Right lobe of liver (tissue), 4 donors: Measurements from ENCODE around the gene ZNF333.

ENCODE experiments used
- POLR2A ChIP-seq: fragments of 450-650 bp; IDR thresholded peaks from one replicate; pipeline ENCODE4 v1.6.1; 2017; ENCODE audit warnings: antibody characterized with exemption, mild to moderate bottlenecking
- TF ChIP-seq, protein P1 (sequence below), 4 donors: fragments of 200-600 bp in 3 of 4; fragments of 450-650 bp in 1 of 4; IDR thresholded peaks; one replicate each; pipeline versions ENCODE4 v1.5.1 to v1.8.0; 2016 to 2022; ENCODE audit warnings: antibody characterized with exemption in 4 of 4, mild to moderate bottlenecking in 2 of 4
- donor health status: DM: no; HTN: no; CAD: no.
- donor health status: DM: no; HTN: no; CAD: no.
- donor health status: DM: no; HTN: yes; CAD: no.

DNA sequence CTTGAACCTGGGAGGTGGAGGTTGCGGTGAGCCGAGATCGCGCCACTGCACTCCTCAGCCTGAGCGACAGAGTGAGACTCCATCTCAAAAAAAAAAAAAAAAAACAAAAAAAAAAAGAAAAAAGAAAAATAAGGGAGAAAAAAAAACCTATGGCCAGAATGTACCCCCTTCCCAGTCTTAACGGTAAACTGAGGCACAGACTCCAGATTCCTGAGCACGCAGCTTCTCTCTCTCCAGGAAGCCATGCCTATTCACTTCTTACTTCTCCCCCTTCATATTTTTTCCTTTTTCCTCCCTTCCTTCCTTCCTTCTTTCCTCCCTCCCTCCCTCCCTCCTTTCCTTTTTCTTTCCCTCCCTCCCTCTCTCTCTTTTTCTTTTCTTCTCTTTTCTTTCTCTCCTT lies 83.1 kb downstream of the ZNF333 start:
- TF ChIP-seq, protein P1, sequence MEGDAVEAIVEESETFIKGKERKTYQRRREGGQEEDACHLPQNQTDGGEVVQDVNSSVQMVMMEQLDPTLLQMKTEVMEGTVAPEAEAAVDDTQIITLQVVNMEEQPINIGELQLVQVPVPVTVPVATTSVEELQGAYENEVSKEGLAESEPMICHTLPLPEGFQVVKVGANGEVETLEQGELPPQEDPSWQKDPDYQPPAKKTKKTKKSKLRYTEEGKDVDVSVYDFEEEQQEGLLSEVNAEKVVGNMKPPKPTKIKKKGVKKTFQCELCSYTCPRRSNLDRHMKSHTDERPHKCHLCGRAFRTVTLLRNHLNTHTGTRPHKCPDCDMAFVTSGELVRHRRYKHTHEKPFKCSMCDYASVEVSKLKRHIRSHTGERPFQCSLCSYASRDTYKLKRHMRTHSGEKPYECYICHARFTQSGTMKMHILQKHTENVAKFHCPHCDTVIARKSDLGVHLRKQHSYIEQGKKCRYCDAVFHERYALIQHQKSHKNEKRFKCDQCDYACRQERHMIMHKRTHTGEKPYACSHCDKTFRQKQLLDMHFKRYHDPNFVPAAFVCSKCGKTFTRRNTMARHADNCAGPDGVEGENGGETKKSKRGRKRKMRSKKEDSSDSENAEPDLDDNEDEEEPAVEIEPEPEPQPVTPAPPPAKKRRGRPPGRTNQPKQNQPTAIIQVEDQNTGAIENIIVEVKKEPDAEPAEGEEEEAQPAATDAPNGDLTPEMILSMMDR (IDR thresholded peaks at IDR 0.05): no peak
- TF ChIP-seq POLR2A: no peak
